ENCODE data around the gene SIRT3.

The SIRT3 gene

DNA sequence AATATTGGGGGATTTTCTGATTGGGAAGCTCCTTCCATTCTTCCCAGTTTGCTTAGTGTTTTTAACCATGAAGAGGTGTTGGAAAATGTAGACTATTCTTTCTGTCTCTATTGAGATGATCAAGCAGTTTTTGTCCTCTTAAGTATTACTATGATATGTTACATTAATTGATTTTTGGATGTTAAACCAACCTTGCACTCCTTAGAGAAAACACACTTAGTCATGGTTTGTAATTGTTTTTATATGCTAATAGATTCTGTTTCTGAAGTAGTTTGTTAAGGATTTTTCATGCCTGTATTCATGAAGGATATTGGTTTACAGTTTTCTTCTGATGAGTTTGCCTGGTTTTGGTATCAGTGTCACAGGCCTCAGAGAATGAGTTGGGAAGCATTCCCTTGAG is 40.1 kb upstream of the SIRT3 start:
- no peak overlapping the region for H3K27ac ChIP-seq (ENCODE audit: extremely low read depth, low read depth, low read length)
- no peaks in the 10 kb centered on the region for H3K9me3 ChIP-seq (ENCODE audit: control insufficient read depth, insufficient read depth, low read depth, low read length)
- CTCF ChIA-PET = interaction anchor here (0.6 to 4.0 kb wide), 2 partner anchors 25 to 86 kb away, joined by 3 to 28 read pairs; no protein-coding TSS in a partner anchor
- no peak overlapping the region for H3K4me3 ChIP-seq (ENCODE audit: low read depth, low read length)
- POLR2A ChIA-PET = no interaction called here
- TF ChIP-seq SETDB1 (IDR thresholded peaks at IDR 0.05; ENCODE audit: insufficient read length, low read length) (peak; percentile 39), ZNF558 (tag by site-specific recombination; IDR thresholded peaks at IDR 0.05) (no peak)
- H3K36me3 ChIP-seq (ENCODE audit: control insufficient read depth in 2 of 2, insufficient read depth in 1 of 2, low read length in 2 of 2) = no peaks in the 10 kb centered on the region
- H3K4me1 ChIP-seq (ENCODE audit: control insufficient read depth, insufficient read depth, low read length) = no peaks in the 10 kb centered on the region

DNA sequence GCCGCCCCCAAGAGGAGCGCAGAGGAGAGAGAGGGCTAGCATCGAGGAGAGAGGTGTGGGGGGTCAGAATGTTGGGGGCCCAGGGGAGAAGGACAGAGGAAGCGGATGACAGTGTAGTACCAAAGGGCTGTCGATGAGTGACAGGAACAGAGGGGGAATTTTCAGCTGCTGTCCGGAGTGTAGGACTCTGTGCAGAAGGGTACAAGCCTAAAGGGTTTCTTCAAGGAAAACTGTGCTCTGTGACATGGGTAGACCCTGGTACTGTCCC is 36.7 kb upstream of the SIRT3 start:
- TF ChIP-seq ZNF248 (tag by site-specific recombination; IDR thresholded peaks at IDR 0.05) (no peak), REPIN1 (tag by site-specific recombination; IDR thresholded peaks at IDR 0.05; ENCODE audit: low read depth) (no peak)
- TF ChIP-seq, protein P1, sequence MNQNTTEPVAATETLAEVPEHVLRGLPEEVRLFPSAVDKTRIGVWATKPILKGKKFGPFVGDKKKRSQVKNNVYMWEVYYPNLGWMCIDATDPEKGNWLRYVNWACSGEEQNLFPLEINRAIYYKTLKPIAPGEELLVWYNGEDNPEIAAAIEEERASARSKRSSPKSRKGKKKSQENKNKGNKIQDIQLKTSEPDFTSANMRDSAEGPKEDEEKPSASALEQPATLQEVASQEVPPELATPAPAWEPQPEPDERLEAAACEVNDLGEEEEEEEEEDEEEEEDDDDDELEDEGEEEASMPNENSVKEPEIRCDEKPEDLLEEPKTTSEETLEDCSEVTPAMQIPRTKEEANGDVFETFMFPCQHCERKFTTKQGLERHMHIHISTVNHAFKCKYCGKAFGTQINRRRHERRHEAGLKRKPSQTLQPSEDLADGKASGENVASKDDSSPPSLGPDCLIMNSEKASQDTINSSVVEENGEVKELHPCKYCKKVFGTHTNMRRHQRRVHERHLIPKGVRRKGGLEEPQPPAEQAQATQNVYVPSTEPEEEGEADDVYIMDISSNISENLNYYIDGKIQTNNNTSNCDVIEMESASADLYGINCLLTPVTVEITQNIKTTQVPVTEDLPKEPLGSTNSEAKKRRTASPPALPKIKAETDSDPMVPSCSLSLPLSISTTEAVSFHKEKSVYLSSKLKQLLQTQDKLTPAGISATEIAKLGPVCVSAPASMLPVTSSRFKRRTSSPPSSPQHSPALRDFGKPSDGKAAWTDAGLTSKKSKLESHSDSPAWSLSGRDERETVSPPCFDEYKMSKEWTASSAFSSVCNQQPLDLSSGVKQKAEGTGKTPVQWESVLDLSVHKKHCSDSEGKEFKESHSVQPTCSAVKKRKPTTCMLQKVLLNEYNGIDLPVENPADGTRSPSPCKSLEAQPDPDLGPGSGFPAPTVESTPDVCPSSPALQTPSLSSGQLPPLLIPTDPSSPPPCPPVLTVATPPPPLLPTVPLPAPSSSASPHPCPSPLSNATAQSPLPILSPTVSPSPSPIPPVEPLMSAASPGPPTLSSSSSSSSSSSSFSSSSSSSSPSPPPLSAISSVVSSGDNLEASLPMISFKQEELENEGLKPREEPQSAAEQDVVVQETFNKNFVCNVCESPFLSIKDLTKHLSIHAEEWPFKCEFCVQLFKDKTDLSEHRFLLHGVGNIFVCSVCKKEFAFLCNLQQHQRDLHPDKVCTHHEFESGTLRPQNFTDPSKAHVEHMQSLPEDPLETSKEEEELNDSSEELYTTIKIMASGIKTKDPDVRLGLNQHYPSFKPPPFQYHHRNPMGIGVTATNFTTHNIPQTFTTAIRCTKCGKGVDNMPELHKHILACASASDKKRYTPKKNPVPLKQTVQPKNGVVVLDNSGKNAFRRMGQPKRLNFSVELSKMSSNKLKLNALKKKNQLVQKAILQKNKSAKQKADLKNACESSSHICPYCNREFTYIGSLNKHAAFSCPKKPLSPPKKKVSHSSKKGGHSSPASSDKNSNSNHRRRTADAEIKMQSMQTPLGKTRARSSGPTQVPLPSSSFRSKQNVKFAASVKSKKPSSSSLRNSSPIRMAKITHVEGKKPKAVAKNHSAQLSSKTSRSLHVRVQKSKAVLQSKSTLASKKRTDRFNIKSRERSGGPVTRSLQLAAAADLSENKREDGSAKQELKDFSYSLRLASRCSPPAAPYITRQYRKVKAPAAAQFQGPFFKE (tag by site-specific recombination; IDR thresholded peaks at IDR 0.05; ENCODE audit: borderline replicate concordance) = no peak
- Histone ChIP-seq H3K9me3 (ENCODE audit: control insufficient read depth, insufficient read depth, low read depth, low read length) (no peaks in the 10 kb centered on the region), H3K4me1 (ENCODE audit: control insufficient read depth, insufficient read depth, low read length) (no peaks in the 10 kb centered on the region), H3K4me3 (ENCODE audit: low read depth, low read length) (no peak overlapping the region), H3K27ac (ENCODE audit: extremely low read depth, low read depth, low read length) (no peak overlapping the region), H3K36me3 (ENCODE audit: control insufficient read depth in 2 of 2, insufficient read depth in 1 of 2, low read length in 2 of 2) (no peaks in the 10 kb centered on the region)
- ChIA-PET POLR2A (no interaction called here), CTCF (no interaction called here)

DNA sequence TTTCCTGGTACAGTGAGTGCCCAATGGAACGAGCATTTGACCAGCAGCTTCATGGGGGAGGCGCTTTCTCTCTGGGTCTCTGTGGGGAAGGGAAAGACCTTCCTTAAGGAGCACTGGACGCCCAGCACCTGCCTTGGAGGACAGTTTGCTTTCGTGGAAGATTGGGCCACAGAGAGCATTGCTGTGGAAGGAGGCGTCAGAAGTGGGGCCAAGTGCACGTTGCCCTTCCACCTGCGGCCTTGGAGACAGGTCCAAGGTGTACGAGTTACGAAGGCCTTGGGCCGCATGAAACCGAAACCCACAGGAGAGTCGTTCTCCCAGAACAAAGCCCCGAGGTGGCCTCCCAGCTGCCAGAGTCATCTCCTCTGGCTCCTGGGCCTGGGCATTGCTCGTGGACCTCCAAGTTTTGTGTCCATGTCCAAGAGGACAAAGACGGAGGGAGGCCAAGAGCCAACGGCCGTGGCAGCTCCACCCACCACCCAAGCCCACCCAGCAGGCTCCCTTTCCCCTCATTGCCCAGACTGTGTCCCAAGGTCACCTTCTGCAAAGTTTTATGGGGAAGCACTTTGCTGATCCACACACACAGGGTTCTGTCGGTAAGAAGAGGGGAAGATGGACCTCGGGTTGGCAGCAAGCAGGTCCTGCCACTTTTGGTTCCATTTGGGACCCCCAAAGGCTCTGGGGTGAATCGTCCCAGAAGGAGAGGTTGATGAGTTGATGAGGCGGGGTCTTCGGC is 36.2 kb upstream of the SIRT3 start:
- TF ChIP-seq ZSCAN30 (tag by site-specific recombination; IDR thresholded peaks at IDR 0.05) (no peak), ZNF776 (tag by site-specific recombination; IDR thresholded peaks at IDR 0.05; ENCODE audit: borderline replicate concordance) (no peak), OSR2 (tag by site-specific recombination; IDR thresholded peaks at IDR 0.05) (no peak), ZNF202 (tag by site-specific recombination; IDR thresholded peaks at IDR 0.05; ENCODE audit: borderline replicate concordance) (no peak), KLF7 (tag by site-specific recombination; IDR thresholded peaks at IDR 0.05; ENCODE audit: borderline replicate concordance) (no peak), ZNF354C (tag by site-specific recombination; IDR thresholded peaks at IDR 0.05; ENCODE audit: borderline replicate concordance, low read depth) (no peak)
- TF ChIP-seq, protein P2, sequence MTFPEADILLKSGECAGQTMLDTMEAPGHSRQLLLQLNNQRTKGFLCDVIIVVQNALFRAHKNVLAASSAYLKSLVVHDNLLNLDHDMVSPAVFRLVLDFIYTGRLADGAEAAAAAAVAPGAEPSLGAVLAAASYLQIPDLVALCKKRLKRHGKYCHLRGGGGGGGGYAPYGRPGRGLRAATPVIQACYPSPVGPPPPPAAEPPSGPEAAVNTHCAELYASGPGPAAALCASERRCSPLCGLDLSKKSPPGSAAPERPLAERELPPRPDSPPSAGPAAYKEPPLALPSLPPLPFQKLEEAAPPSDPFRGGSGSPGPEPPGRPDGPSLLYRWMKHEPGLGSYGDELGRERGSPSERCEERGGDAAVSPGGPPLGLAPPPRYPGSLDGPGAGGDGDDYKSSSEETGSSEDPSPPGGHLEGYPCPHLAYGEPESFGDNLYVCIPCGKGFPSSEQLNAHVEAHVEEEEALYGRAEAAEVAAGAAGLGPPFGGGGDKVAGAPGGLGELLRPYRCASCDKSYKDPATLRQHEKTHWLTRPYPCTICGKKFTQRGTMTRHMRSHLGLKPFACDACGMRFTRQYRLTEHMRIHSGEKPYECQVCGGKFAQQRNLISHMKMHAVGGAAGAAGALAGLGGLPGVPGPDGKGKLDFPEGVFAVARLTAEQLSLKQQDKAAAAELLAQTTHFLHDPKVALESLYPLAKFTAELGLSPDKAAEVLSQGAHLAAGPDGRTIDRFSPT (tag by site-specific recombination; IDR thresholded peaks at IDR 0.05) = no peak
- TF ChIP-seq, protein P3, sequence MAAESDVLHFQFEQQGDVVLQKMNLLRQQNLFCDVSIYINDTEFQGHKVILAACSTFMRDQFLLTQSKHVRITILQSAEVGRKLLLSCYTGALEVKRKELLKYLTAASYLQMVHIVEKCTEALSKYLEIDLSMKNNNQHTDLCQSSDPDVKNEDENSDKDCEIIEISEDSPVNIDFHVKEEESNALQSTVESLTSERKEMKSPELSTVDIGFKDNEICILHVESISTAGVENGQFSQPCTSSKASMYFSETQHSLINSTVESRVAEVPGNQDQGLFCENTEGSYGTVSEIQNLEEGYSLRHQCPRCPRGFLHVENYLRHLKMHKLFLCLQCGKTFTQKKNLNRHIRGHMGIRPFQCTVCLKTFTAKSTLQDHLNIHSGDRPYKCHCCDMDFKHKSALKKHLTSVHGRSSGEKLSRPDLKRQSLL (tag by site-specific recombination; IDR thresholded peaks at IDR 0.05) = no peak
- TF ChIP-seq, protein P4, sequence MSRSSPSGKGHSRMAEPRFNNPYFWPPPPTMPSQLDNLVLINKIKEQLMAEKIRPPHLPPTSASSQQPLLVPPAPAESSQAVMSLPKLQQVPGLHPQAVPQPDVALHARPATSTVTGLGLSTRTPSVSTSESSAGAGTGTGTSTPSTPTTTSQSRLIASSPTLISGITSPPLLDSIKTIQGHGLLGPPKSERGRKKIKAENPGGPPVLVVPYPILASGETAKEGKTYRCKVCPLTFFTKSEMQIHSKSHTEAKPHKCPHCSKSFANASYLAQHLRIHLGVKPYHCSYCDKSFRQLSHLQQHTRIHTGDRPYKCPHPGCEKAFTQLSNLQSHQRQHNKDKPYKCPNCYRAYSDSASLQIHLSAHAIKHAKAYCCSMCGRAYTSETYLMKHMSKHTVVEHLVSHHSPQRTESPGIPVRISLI (tag by site-specific recombination; IDR thresholded peaks at IDR 0.05) = no peak
- TF ChIP-seq, protein P5, sequence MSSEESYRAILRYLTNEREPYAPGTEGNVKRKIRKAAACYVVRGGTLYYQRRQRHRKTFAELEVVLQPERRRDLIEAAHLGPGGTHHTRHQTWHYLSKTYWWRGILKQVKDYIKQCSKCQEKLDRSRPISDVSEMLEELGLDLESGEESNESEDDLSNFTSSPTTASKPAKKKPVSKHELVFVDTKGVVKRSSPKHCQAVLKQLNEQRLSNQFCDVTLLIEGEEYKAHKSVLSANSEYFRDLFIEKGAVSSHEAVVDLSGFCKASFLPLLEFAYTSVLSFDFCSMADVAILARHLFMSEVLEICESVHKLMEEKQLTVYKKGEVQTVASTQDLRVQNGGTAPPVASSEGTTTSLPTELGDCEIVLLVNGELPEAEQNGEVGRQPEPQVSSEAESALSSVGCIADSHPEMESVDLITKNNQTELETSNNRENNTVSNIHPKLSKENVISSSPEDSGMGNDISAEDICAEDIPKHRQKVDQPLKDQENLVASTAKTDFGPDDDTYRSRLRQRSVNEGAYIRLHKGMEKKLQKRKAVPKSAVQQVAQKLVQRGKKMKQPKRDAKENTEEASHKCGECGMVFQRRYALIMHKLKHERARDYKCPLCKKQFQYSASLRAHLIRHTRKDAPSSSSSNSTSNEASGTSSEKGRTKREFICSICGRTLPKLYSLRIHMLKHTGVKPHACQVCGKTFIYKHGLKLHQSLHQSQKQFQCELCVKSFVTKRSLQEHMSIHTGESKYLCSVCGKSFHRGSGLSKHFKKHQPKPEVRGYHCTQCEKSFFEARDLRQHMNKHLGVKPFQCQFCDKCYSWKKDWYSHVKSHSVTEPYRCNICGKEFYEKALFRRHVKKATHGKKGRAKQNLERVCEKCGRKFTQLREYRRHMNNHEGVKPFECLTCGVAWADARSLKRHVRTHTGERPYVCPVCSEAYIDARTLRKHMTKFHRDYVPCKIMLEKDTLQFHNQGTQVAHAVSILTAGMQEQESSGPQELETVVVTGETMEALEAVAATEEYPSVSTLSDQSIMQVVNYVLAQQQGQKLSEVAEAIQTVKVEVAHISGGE (tag by site-specific recombination; conservative IDR thresholded peaks at IDR 0.05; ENCODE audit: low read depth) = no peak
- ChIA-PET CTCF (interaction anchor here (1.0 kb wide), 1 partner anchor 21 kb away, joined by 4 read pairs; no protein-coding TSS in a partner anchor), POLR2A (no interaction called here)

More for the DNA sequence above, 36.2 kb upstream of the SIRT3 start:
- Histone ChIP-seq H3K27ac (ENCODE audit: extremely low read depth, low read depth, low read length) (no peak overlapping the region), H3K4me3 (ENCODE audit: low read depth, low read length) (no peak overlapping the region), H3K4me1 (ENCODE audit: control insufficient read depth, insufficient read depth, low read length) (no peaks in the 10 kb centered on the region), H3K36me3 (ENCODE audit: control insufficient read depth in 2 of 2, insufficient read depth in 1 of 2, low read length in 2 of 2) (no peaks in the 10 kb centered on the region), H3K9me3 (ENCODE audit: control insufficient read depth, insufficient read depth, low read depth, low read length) (no peaks in the 10 kb centered on the region)
